Mucosa of rectum (tissue), 2 donors: Measurements from ENCODE around the gene MTMR3.
"Not testable (repeated sequence)": the region's sequence is repeated elsewhere in the genome, so short reads cannot be mapped to it uniquely, and the experiment has no call there.

Source experiments
- H3K27ac ChIP-seq, 2 donors: one replicate each; pipeline ENCODE4 v1.7.0; 2013; ENCODE audit warnings: inconsistent platforms in 2 of 2, low read depth in 2 of 2, low read length in 2 of 2
- H3K27me3 ChIP-seq, 2 donors: one replicate each; pipeline ENCODE4 v1.7.0; 2013; ENCODE audit warnings: low read length in 2 of 2; ENCODE audit not compliant: control insufficient read depth in 2 of 2, insufficient read depth in 2 of 2
- H3K36me3 ChIP-seq, 2 donors: one replicate each; pipeline ENCODE4 v1.7.0; 2013; ENCODE audit warnings: low read length in 2 of 2; ENCODE audit not compliant: control insufficient read depth in 2 of 2, insufficient read depth in 2 of 2
- H3K4me1 ChIP-seq, 2 donors: one replicate each; pipeline ENCODE4 v1.7.0; 2013; ENCODE audit warnings: low read length in 2 of 2, mild to moderate bottlenecking in 1 of 2; ENCODE audit not compliant: control insufficient read depth in 2 of 2, insufficient read depth in 2 of 2
- H3K4me3 ChIP-seq, 2 donors: one replicate each; pipeline ENCODE4 v1.7.0; 2013; ENCODE audit warnings: low read length in 2 of 2
- H3K9ac ChIP-seq, 2 donors: one replicate each; pipeline ENCODE4 v1.7.0; 2013; ENCODE audit warnings: low read length in 2 of 2, low read depth in 1 of 2, mild to moderate bottlenecking in 1 of 2
- H3K9me3 ChIP-seq, 2 donors: one replicate each; pipeline ENCODE4 v1.7.0; 2013; ENCODE audit warnings: low read length in 2 of 2; ENCODE audit not compliant: control insufficient read depth in 2 of 2
- donor health status: healthy.
- donor health status: Normal muscosa, but diverticular disease.

MTMR3 gene

GRCh38 chr22:29883045-29883774 lies at the start of gene MTMR3:
Gene MTMR3, plus strand, starts transcription at chr22:29883174. Its CDS starts 87,886 bp downstream, at chr22:29971060.
- no peaks in the 10 kb centered on the region for H3K36me3 ChIP-seq

GRCh38 chr22:29833392-29833965 lies 49.5 kb upstream of the MTMR3 start:
- Histone ChIP-seq H3K4me1 (peaks cover 3 to 6% of the 10 kb centered on the region in 2 donors), H3K9ac (no peak overlapping the region)

More at GRCh38 chr22:29883045-29883774, at the start of gene MTMR3:
- no peaks in the 10 kb centered on the region for H3K27me3 ChIP-seq
- peak within 1 kb of the TSS; percentile 83 to 86 for H3K4me3 ChIP-seq
- H3K4me1 ChIP-seq, result peaks cover 0 to 5% of the 10 kb centered on the region in 2 donors
- H3K9me3 ChIP-seq, result no peaks in the 10 kb centered on the region
- H3K27ac ChIP-seq, result peak within 1 kb of the TSS; percentile 94 to 98
- peak within 1 kb of the TSS; percentile 87 to 99 for H3K9ac ChIP-seq

GRCh38 chr22:29834046-29834445 lies 48.9 kb upstream of the MTMR3 start:
- Histone ChIP-seq H3K4me1 (peaks cover 3 to 9% of the 10 kb centered on the region in 2 donors), H3K36me3 (peaks cover 33 to 40% of the 10 kb centered on the region in 2 donors), H3K27me3 (no peaks in the 10 kb centered on the region), H3K9me3 (no peaks in the 10 kb centered on the region), H3K9ac (no peak overlapping the region), H3K4me3 (no peak overlapping the region), H3K27ac (no peak overlapping the region)

More at GRCh38 chr22:29833392-29833965, 49.5 kb upstream of the MTMR3 start:
- Histone ChIP-seq H3K27ac (no peak overlapping the region), H3K9me3 (no peaks in the 10 kb centered on the region), H3K27me3 (no peaks in the 10 kb centered on the region), H3K4me3 (no peak overlapping the region), H3K36me3 (peaks cover 33 to 42% of the 10 kb centered on the region in 2 donors)

GRCh38 chr22:29836791-29837370 lies 46.1 kb upstream of the MTMR3 start:
- H3K4me1 ChIP-seq, H3K27me3 ChIP-seq, H3K27ac ChIP-seq, H3K9me3 ChIP-seq: not testable (repeated sequence)
- peak overlapping the region in 1 of 2 donors; percentile 84 for H3K9ac ChIP-seq
- peaks cover 17 to 26% of the 10 kb centered on the region in 2 donors for H3K36me3 ChIP-seq
- peak overlapping the region in 1 of 2 donors; percentile 89 for H3K4me3 ChIP-seq

GRCh38 chr22:29837741-29838598 lies 45.0 kb upstream of the MTMR3 start, which contains the start of gene ASCC2:
Gene ASCC2, minus strand, starts transcription at chr22:29838274. Its CDS starts 5,949 bp downstream, at chr22:29832325.
- H3K4me1 ChIP-seq, result peaks cover 3 to 9% of the 10 kb centered on the region in 2 donors
- no peaks in the 10 kb centered on the region for H3K9me3 ChIP-seq
- H3K4me3 ChIP-seq, result peak within 1 kb of the TSS; percentile 80 to 89
- peak within 1 kb of the TSS; percentile 84 to 90 for H3K9ac ChIP-seq
- H3K27me3 ChIP-seq, result no peaks in the 10 kb centered on the region
- peaks cover 13 to 19% of the 10 kb centered on the region in 2 donors for H3K36me3 ChIP-seq
- H3K27ac ChIP-seq, result peak within 1 kb of the TSS; percentile 79 to 86

- Histone ChIP-seq H3K36me3 (peaks cover 10 to 14% of the 10 kb centered on the region in 2 donors), H3K9ac (peak overlapping the region; percentile 70 to 81), H3K4me1 (peaks cover 3 to 9% of the 10 kb centered on the region in 2 donors), H3K27ac (peak overlapping the region; percentile 79 to 86), H3K4me3 (peak overlapping the region; percentile 71 to 88), H3K27me3 (no peaks in the 10 kb centered on the region), H3K9me3 (no peaks in the 10 kb centered on the region)
These were observed 44.4 kb upstream of the MTMR3 start for GRCh38 chr22:29838599-29838956.

GRCh38 chr22:29839039-29839438 lies 43.9 kb upstream of the MTMR3 start:
- peak overlapping the region in 1 of 2 donors; percentile 88 for H3K4me3 ChIP-seq
- H3K9me3 ChIP-seq, result no peaks in the 10 kb centered on the region
- peaks cover 3 to 9% of the 10 kb centered on the region in 2 donors for H3K4me1 ChIP-seq
- H3K27me3 ChIP-seq, result no peaks in the 10 kb centered on the region
- no peak overlapping the region for H3K9ac ChIP-seq
- no peak overlapping the region for H3K27ac ChIP-seq
- H3K36me3 ChIP-seq, result peaks cover 5 to 10% of the 10 kb centered on the region in 2 donors

- Histone ChIP-seq H3K27me3 (no peaks in the 10 kb centered on the region), H3K9me3 (no peaks in the 10 kb centered on the region), H3K9ac (no peak overlapping the region), H3K36me3 (peaks cover 0 to 4% of the 10 kb centered on the region in 2 donors), H3K4me1 (peaks cover 3 to 9% of the 10 kb centered on the region in 2 donors), H3K27ac (no peak overlapping the region), H3K4me3 (no peak overlapping the region)
These were observed 42.5 kb upstream of the MTMR3 start for GRCh38 chr22:29840498-29840897.

- no peaks in the 10 kb centered on the region for H3K36me3 ChIP-seq
- no peaks in the 10 kb centered on the region for H3K9me3 ChIP-seq
- H3K9ac ChIP-seq, result no peak overlapping the region
- H3K27ac ChIP-seq, result no peak overlapping the region
- H3K4me3 ChIP-seq, result no peak overlapping the region
- peaks cover 3 to 9% of the 10 kb centered on the region in 2 donors for H3K4me1 ChIP-seq
- H3K27me3 ChIP-seq, result no peaks in the 10 kb centered on the region
These were observed 40.8 kb upstream of the MTMR3 start for GRCh38 chr22:29842172-29842571.
